ENCODE results near the gene RBFOX2. TPM values are rescaled to one million over a fixed set of nuclear protein-coding genes. Genes with fewer than 3 reads are reported as not detected.
A peak's percentile ranks its signal among the peaks of the same experiment; 100 is the strongest.
"Not testable (repeated sequence)": the region's sequence is repeated elsewhere in the genome, so short reads cannot be mapped to it uniquely, and the experiment has no call there.

Gene RBFOX2
- total and polyA plus RNA-seq, 2 donors (not counting 1 experiment from before 2014, with no cell fraction given) = 173 to 190 TPM

DNA sequence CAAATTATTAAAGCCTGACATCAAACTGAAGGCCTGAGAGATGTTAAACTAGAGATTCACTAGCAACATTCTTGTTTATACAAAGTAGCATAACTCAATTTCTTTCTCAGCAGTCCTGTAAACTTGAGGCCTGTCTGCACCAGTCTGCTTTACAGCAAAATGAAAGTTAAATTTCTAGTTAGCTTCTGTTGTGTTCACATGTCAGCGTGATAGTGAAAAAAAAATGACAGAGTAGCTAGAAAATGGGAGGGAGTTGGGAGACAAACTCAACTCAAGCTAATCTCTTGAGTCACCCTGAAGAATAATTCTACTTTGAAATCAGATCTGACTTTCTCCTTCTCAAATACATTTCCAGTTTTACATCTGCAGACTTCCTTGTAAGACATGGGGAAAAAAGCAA lies 6.5 kb downstream of the RBFOX2 start:
- DNase-seq (ENCODE audit: low read depth in 2 of 2) = peak; percentile 70 to 87
- peak overlapping the region; percentile 54 for H3K27ac ChIP-seq (ENCODE audit: insufficient read depth, low read length)
- no peaks in the 10 kb centered on the region for H3K36me3 ChIP-seq (ENCODE audit: control insufficient read depth, insufficient read depth, low read length)
- H3K9ac ChIP-seq (ENCODE audit: insufficient read depth, low read length) = no peak overlapping the region
- peaks cover 80% of the 10 kb centered on the region for H3K79me2 ChIP-seq (ENCODE audit: control insufficient read depth, insufficient read depth, low read length)
- no peak overlapping the region for H2AFZ ChIP-seq (ENCODE audit: low read length)
- H3K4me2 ChIP-seq (ENCODE audit: extremely low read depth, insufficient read depth, low read length) = peak overlapping the region; percentile 91
- H4K20me1 ChIP-seq (ENCODE audit: control insufficient read depth, extremely low read depth, insufficient read depth, low read length) = no peaks in the 10 kb centered on the region
- no peaks in the 10 kb centered on the region for H3K9me3 ChIP-seq (ENCODE audit: control insufficient read depth, insufficient read depth, low read depth, low read length)
- H3K4me3 ChIP-seq (replicated peaks in 1 of 4; ENCODE audit: control extremely low read depth in 1 of 4, insufficient read depth in 1 of 4, low read depth in 3 of 4, low read length in 4 of 4) = peak overlapping the region in 3 of 4 experiments; percentile 3 to 31 (median 14)
- no peak for TF ChIP-seq EZH2 (IDR thresholded peaks at IDR 0.05; ENCODE audit: low read length, missing control alignments)
- TF ChIP-seq, protein P1, sequence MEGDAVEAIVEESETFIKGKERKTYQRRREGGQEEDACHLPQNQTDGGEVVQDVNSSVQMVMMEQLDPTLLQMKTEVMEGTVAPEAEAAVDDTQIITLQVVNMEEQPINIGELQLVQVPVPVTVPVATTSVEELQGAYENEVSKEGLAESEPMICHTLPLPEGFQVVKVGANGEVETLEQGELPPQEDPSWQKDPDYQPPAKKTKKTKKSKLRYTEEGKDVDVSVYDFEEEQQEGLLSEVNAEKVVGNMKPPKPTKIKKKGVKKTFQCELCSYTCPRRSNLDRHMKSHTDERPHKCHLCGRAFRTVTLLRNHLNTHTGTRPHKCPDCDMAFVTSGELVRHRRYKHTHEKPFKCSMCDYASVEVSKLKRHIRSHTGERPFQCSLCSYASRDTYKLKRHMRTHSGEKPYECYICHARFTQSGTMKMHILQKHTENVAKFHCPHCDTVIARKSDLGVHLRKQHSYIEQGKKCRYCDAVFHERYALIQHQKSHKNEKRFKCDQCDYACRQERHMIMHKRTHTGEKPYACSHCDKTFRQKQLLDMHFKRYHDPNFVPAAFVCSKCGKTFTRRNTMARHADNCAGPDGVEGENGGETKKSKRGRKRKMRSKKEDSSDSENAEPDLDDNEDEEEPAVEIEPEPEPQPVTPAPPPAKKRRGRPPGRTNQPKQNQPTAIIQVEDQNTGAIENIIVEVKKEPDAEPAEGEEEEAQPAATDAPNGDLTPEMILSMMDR (conservative IDR thresholded peaks at IDR 0.05 in 1 of 2, IDR thresholded peaks at IDR 0.05 in 1 of 2; ENCODE audit: low read depth in 1 of 2, low read length in 2 of 2) = no peak
- no peaks in the 10 kb centered on the region for H3K27me3 ChIP-seq (ENCODE audit: control insufficient read depth, insufficient read depth, low read length)
- H3K4me1 ChIP-seq (ENCODE audit: control insufficient read depth, extremely low read depth, insufficient read depth, low read length) = peaks cover 22% of the 10 kb centered on the region

DNA sequence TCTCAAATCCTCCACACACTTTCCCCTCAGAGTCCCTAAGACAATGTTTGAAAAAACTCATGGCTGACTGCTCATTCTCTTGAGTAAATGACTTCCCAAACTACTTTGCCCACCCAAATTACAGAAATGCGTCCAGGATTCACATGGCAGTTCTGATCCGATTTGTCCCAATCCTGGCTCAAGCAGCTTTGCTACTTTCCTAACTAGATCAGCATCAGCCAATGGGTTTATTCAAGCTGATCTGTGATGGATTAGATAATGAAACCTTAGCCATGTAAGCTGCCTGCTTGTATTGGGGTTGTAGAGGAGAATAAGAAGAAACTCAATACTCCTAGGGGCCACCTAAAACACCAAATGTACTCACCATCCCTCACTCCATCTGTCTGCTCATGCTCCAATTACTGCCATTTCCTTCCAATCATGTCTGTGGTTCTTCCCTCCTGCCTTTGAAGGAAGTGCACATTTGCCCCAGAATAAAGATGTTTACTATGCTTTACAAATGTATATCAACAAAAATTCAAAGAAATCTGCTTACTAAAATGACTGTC lies 6.9 kb downstream of the RBFOX2 start:
- peak in 1 of 2 donors; percentile 34 for DNase-seq (ENCODE audit: low read depth in 2 of 2)
- Histone ChIP-seq H3K4me2 (ENCODE audit: extremely low read depth, insufficient read depth, low read length) (peak overlapping the region; percentile 74), H3K36me3 (ENCODE audit: control insufficient read depth, insufficient read depth, low read length) (no peaks in the 10 kb centered on the region), H3K79me2 (ENCODE audit: control insufficient read depth, insufficient read depth, low read length) (peaks cover 79% of the 10 kb centered on the region), H4K20me1 (ENCODE audit: control insufficient read depth, extremely low read depth, insufficient read depth, low read length) (no peaks in the 10 kb centered on the region), H3K4me3 (replicated peaks in 1 of 4; ENCODE audit: control extremely low read depth in 1 of 4, insufficient read depth in 1 of 4, low read depth in 3 of 4, low read length in 4 of 4) (peak overlapping the region in 2 of 4 experiments; percentile 2 to 14), H3K9me3 (ENCODE audit: control insufficient read depth, insufficient read depth, low read depth, low read length) (no peaks in the 10 kb centered on the region), H3K4me1 (ENCODE audit: control insufficient read depth, extremely low read depth, insufficient read depth, low read length) (peaks cover 22% of the 10 kb centered on the region), H3K9ac (ENCODE audit: insufficient read depth, low read length) (no peak overlapping the region), H2AFZ (ENCODE audit: low read length) (no peak overlapping the region), H3K27ac (ENCODE audit: insufficient read depth, low read length) (peak overlapping the region; percentile 54), H3K27me3 (ENCODE audit: control insufficient read depth, insufficient read depth, low read length) (no peaks in the 10 kb centered on the region)
- TF ChIP-seq, protein P1 (conservative IDR thresholded peaks at IDR 0.05 in 1 of 2, IDR thresholded peaks at IDR 0.05 in 1 of 2; ENCODE audit: low read depth in 1 of 2, low read length in 2 of 2) = no peak
- TF ChIP-seq EZH2 (IDR thresholded peaks at IDR 0.05; ENCODE audit: low read length, missing control alignments) = no peak

DNA sequence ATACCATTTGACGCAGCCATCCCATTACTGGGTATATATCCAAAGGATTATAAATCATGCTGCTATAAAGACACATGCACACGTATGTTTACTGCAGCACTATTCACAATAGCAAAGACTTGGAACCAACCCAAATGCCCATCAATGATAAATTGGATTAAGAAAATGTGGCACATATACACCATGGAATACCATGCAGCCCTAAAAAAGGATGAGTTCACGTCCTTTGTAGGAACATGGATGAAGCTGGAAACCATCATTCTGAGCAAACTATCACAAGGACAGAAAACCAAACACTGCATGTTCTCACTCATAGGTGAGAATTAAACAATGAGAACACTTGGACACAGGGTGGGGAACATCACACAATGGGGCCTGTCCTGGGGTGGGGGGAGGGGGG lies 7.8 kb downstream of the RBFOX2 start:
- DNase-seq (ENCODE audit: low read depth in 2 of 2); H3K4me3 ChIP-seq (replicated peaks in 1 of 4; ENCODE audit: control extremely low read depth in 1 of 4, insufficient read depth in 1 of 4, low read depth in 3 of 4, low read length in 4 of 4); H3K9me3 ChIP-seq (ENCODE audit: control insufficient read depth, insufficient read depth, low read depth, low read length); H3K9ac ChIP-seq (ENCODE audit: insufficient read depth, low read length); H3K27me3 ChIP-seq (ENCODE audit: control insufficient read depth, insufficient read depth, low read length); H4K20me1 ChIP-seq (ENCODE audit: control insufficient read depth, extremely low read depth, insufficient read depth, low read length); H3K4me2 ChIP-seq (ENCODE audit: extremely low read depth, insufficient read depth, low read length); H2AFZ ChIP-seq (ENCODE audit: low read length); H3K27ac ChIP-seq (ENCODE audit: insufficient read depth, low read length); H3K36me3 ChIP-seq (ENCODE audit: control insufficient read depth, insufficient read depth, low read length): not testable (repeated sequence)
- H3K79me2 ChIP-seq (ENCODE audit: control insufficient read depth, insufficient read depth, low read length) = peaks cover 78% of the 10 kb centered on the region
- H3K4me1 ChIP-seq (ENCODE audit: control insufficient read depth, extremely low read depth, insufficient read depth, low read length) = peaks cover 23% of the 10 kb centered on the region

Data from fibroblast of lung (primary cell).